Left ventricle myocardium inferior (tissue), 1 donor: ENCODE measurements around the gene BCL11B. TPM values are rescaled to one million over a fixed set of nuclear protein-coding genes. Genes with fewer than 3 reads are reported as not detected.

Experiments used
- DNase-seq: peaks from one replicate; pipeline ENCODE4 v3.0.0-alpha.2; 2020
- H3K27ac ChIP-seq: fragments of 200-600 bp; replicated peaks from 2 replicates; pipeline ENCODE4 v1.8.0; 2021
- H3K27me3 ChIP-seq: fragments of 200-600 bp; 2 replicates; pipeline ENCODE4 v1.8.0; 2021; ENCODE audit warnings: low read depth
- H3K36me3 ChIP-seq: fragments of 200-600 bp; 2 replicates; pipeline ENCODE4 v1.8.0; 2021
- H3K4me1 ChIP-seq: fragments of 200-600 bp; 2 replicates; pipeline ENCODE4 v1.8.0; 2021
- H3K4me3 ChIP-seq: fragments of 200-600 bp; 2 replicates; pipeline ENCODE4 v1.8.0; 2021; ENCODE audit warnings: mild to moderate bottlenecking, moderate library complexity
- H3K9me3 ChIP-seq: fragments of 200-600 bp; replicated peaks from 2 replicates; pipeline ENCODE4 v1.8.0; 2021
- CTCF ChIP-seq: fragments of 200-600 bp; IDR thresholded peaks from 2 replicates; pipeline ENCODE4 v1.8.0; 2021; ENCODE audit warnings: antibody characterized with exemption, mild to moderate bottlenecking, borderline replicate concordance
- intact Hi-C: fragments of 100-400 bp; cut with micrococcal nuclease; formaldehyde crosslinking; loops from one replicate; pipeline ENCODE4 v1.11.0; 2022
- total RNA-seq: library from RNA; stranded (reverse); fragmentation: NEBNext Ultra II Directional; extraction: Animal tissue kit (Norgen Biotek cat#: 25700); gene quantifications from one replicate; pipeline ENCODE4 v1.2.1, GENCODE V29; 2021
- donor health status: DM: no; HTN: yes; CAD: no; lungs with severe emphysema.

Gene BCL11B
- total RNA-seq, 1 donor from 2014 or later: 0.11 TPM

GRCh38 chr14:99194736-99195135 lies 77.3 kb downstream of the BCL11B start:
- Histone ChIP-seq H3K27ac (no peak overlapping the region), H3K36me3 (no peaks in the 10 kb centered on the region), H3K27me3 (peaks cover 10% of the 10 kb centered on the region), H3K4me3 (no peak overlapping the region), H3K4me1 (peaks cover 17% of the 10 kb centered on the region), H3K9me3 (no peaks in the 10 kb centered on the region)
- no peak for TF ChIP-seq CTCF
- DNase-seq: no peak
- intact Hi-C loops: no loop called here

- intact Hi-C loops: no loop called here
- Histone ChIP-seq H3K27ac (no peak overlapping the region), H3K9me3 (no peaks in the 10 kb centered on the region), H3K27me3 (peaks cover 16% of the 10 kb centered on the region), H3K36me3 (no peaks in the 10 kb centered on the region), H3K4me1 (peaks cover 17% of the 10 kb centered on the region), H3K4me3 (no peak overlapping the region)
- no peak for TF ChIP-seq CTCF
- DNase-seq: no peak
Measured at GRCh38 chr14:99194136-99194535, 77.9 kb downstream of the BCL11B start.

GRCh38 chr14:99192830-99193229 lies 79.2 kb downstream of the BCL11B start:
- TF ChIP-seq CTCF: no peak
- Histone ChIP-seq H3K4me3 (no peak overlapping the region), H3K27me3 (peaks cover 15% of the 10 kb centered on the region), H3K36me3 (no peaks in the 10 kb centered on the region), H3K27ac (no peak overlapping the region), H3K9me3 (no peaks in the 10 kb centered on the region), H3K4me1 (peaks cover 17% of the 10 kb centered on the region)
- DNase-seq: no peak
- intact Hi-C loops: no loop called here

GRCh38 chr14:99192028-99192621 lies 79.9 kb downstream of the BCL11B start:
- H3K4me1 ChIP-seq: peaks cover 17% of the 10 kb centered on the region
- intact Hi-C loops: no loop called here
- no peaks in the 10 kb centered on the region for H3K36me3 ChIP-seq
- peak overlapping the region; percentile 38 for H3K27ac ChIP-seq
- H3K27me3 ChIP-seq: peaks cover 15% of the 10 kb centered on the region
- H3K9me3 ChIP-seq: no peaks in the 10 kb centered on the region
- DNase-seq: peak; percentile 62
- peak overlapping the region; percentile 61 for H3K4me3 ChIP-seq
- TF ChIP-seq CTCF: no peak

- H3K36me3 ChIP-seq: no peaks in the 10 kb centered on the region
- peak overlapping the region; percentile 61 for H3K4me3 ChIP-seq
- peaks cover 17% of the 10 kb centered on the region for H3K4me1 ChIP-seq
- TF ChIP-seq CTCF: no peak
- intact Hi-C loops: no loop called here
- peaks cover 15% of the 10 kb centered on the region for H3K27me3 ChIP-seq
- DNase-seq: no peak
- H3K9me3 ChIP-seq: no peaks in the 10 kb centered on the region
- peak overlapping the region; percentile 38 for H3K27ac ChIP-seq
Measured at GRCh38 chr14:99191395-99192027, 80.5 kb downstream of the BCL11B start.
